Activated gamma-delta T cell treated with anti-CD3 and anti-CD28 coated beads, Interleukin-2, amount 50 U/mL, for 16 hours (primary cell): ENCODE data around the gene ST3GAL5.
A peak's percentile ranks its signal among the peaks of the same experiment; 100 is the strongest.
"Not testable (repeated sequence)": the region's sequence is repeated elsewhere in the genome, so short reads cannot be mapped to it uniquely, and the experiment has no call there.

ENCODE experiments used
- DNase-seq: peaks from one replicate; pipeline ENCODE4 v3.0.0-alpha.2; 2020; ENCODE audit warnings: low read depth

The ST3GAL5 gene

DNA sequence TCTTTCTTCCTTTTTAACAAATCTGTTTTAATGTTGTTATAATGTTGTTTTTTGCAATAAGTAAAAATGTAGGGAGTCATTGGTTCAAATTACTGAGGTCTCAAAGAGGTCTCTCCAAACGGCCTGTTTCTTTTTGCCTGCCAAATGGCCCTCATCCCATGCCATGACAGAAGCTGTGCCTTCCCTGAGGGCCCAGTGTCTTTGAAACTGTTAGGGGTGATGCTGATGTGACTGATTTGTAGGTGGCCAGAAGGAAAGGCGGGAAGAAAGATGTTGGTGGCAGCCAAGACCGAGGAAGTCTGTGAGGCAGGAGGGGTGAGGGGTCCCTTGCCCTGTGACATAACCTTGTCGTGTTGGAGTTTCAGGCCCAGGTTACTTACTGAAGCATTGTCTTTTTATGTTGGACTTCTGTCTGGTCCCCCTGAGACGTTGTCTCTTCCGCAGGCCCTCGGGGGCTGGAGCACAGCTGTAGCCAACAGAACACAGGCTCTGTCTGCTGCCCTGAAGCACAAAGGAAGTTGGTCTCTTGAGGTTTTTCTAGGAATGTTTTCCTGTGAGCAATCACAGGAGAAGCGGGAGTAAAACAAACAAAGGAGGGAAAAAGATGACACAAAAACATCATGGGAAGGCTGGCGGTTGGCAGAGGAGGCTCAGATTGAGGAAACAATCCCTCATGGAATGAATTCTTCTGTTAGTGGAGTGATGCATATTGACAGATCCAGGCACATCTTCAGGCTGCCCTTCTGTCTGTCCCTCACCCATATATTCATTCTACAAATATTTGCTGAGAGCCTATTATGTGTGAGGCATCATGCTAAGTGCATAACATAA lies 4.9 kb upstream of the ST3GAL5 start:
- no peak for DNase-seq

DNA sequence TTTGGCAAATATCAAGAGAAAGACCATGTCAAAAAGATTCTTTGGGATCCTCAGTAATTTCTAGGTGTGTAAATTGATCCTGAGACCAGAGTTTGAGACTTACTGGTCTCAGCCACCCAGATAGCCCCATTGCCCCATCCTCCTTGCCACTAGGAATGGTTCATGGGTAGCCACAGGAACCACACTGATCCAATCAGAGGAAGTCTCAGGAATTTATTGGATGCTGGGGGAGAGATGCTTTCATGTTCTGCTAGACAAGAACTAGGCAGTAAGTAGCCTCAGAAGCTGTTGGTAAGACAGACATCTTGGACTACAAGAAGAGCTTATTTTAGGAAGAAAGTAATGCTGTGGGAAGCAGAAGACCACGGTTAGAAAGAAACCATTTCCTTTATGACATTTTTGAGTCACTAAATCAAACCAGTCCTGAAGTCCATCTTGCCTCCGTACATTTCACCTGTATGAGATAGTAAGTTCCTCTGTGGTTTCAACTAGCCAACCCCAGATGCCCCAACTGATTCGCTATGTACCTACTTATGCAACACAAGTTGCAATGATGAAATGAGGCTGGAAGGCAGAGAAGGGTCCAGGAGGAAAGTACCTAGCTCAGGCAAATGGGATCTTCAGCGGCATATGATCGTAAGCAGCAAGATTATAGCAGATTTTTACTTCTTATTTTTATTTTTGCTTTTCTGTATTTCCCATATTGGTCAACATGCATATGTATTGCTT lies 3.6 kb upstream of the ST3GAL5 start:
- DNase-seq = no peak

DNA sequence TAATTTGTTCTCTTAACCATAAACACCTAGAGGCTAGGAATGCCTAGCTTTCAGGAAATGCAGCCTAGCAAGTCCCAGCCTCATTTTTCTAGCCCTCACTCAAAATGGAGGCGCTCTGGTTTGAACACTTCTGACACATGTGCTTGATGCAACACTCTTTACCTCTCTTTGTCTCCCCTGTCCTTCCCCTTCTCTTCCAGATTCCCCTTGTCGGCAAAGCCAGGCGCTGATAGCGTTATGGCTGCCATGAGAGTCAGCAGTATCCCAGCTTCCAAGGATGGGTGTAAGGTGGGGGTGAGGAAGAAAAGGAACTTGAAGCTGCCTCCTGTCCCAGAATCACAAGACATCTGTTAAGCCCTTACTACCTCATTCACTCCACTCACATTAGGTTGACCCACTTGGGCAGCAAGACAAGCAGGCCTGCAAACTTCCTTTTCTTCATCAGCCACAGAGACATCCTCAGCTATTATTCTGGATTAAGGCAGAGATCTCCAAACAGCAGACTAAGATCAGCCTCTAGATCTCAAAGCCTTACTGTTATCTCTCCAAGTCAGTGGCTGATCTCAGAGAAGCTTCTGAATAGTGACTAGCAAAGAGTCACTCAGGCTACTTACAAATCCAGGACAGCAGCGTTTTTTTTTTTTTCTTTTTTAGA lies 1.9 kb upstream of the ST3GAL5 start:
- no peak for DNase-seq

DNA sequence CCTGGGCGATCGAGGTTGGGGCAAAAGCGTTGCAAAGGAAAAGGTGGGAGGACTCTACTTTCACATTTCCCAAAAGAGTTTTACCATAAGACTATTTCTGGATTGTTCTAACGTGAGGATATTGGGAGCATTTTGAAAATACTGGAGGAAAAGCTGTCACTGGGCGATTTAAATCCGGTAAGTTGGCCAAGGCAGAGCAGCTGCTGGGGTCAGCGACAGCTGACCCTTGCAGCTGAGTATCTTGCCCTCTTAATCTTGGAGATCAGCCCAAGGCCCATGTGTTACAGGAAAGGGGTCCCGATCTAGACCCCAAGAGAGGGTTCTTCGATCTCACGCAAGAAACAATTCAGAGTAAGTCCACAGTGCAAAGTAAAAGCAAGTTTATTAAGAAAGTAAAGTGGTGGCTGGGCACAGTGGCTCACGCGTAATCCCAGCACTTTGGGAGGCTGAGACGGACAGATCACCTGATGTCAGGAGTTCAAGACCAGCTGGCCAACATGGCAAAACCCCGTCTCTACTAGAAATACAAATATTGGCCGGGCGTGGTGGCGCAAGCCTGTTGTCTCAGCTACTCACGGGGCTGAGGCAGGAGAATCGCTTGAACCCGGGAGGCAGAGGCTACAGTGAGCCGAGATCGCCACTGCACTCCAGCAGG lies 964 bp upstream of the ST3GAL5 start:
- DNase-seq = no peak

DNA sequence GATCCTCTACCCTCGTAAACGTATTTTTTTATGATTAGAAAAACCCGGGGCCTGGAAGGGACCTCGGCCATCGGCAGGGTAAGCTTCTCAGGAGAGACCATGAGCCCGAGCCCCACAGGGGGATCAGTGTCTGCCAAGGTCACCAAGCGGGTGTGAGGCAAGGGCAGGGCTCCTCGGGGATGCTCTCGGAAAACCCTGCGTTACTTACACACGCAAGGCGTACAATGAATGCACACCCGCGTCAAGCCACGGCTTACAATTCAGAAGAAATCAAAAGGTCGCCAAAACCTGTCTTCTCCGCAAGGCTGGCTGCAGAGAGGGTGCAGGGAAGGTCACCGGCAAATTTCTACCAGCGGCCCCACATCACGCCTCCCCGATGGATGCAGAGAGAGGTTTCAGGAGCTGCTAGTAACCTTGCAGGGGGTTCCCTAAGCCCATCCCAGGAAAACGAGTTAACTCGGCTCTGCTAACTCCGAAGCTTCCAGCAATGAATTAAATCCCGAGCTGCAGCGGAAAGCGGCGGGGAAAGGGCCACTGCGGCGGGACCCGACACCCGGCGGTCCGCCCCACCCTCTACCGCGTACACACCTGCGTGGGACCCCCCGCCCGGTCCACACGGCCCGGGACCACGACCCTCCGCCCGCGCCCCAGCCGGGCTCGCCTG lies 638 bp downstream of the ST3GAL5 start:
- DNase-seq = peak; percentile 12

DNA sequence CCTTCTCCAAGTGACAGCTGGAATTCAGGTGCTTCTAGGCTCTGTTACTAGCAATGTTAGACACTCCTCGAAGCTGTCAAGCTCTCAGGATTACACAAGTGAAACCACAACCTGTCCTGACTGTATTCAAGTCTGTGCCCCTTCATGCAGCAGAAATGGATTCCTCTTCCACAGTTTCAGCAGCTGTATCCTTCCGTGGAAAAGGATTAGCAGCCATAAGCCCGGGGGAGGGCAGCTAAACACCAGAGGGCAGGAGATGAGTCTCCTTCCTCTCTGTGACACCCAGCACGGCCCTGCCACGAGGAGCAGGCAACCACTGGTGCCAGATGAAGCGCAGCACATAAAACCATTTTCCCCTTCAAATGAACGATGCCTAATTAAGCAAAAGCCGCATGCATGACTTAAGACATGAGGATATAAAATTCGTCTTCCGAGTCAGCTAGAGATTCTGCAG lies 1.2 kb downstream of the ST3GAL5 start:
- DNase-seq = peak; percentile 31

DNA sequence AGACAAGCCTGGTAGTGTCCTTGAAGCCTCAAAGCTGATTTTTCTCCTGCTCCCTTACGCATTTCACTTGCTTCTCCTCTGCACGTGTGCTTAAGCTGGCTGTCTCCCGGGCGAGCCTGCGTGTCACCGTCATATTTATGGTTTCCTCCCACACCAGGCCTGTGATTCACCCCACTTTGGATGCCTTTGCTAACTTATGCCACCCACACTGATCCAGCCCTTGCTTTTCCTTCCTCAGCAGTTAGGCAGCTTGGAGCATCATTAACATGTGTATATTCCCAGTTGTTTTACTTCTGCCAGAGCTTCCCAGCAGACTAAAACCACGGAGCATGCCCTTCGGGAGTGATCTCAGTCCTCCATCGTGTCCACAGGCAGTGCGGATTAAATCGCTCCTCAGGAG lies 2.2 kb downstream of the ST3GAL5 start:
- DNase-seq = peak; percentile 27

DNA sequence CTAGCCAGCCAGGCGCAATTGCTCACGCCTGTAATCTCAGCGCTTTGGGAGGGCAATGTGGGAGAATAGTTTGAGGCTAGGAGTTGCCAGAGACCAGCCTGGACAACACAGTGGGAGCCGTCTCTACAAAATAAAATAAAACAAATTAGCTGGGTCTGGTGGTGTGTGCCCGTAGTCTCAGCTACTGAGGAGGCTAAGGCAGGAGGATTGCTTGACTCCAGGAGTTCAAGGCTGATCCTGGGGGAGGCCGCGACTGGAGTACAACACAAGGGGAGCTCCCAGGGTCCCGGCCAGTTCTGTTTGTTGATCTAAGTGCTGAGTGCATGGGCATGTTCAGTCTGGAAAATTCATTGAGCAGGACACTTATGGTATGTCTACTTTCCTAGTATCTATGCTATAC lies 2.6 kb downstream of the ST3GAL5 start:
- no peak for DNase-seq

DNA sequence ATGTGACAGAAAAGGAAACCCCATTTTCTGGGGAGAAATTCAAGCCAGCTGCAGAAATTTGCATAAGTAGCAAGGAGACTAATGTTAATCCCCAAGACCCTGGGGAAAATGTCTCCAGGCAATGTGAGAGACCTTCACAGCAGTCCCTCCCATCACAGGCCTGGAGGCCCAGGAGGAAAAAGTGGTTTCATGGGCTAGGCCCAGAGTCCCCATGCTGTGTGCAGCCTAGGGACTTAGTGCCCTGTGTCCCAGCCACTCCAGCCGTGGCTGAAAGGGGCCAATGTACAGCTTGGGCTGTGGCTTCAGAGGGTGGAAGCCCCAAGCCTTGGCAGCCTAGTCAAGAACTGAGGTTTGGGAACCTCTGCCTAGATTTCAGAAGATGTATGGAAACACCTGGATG lies 7.0 kb downstream of the ST3GAL5 start:
- not testable (repeated sequence) for DNase-seq

DNA sequence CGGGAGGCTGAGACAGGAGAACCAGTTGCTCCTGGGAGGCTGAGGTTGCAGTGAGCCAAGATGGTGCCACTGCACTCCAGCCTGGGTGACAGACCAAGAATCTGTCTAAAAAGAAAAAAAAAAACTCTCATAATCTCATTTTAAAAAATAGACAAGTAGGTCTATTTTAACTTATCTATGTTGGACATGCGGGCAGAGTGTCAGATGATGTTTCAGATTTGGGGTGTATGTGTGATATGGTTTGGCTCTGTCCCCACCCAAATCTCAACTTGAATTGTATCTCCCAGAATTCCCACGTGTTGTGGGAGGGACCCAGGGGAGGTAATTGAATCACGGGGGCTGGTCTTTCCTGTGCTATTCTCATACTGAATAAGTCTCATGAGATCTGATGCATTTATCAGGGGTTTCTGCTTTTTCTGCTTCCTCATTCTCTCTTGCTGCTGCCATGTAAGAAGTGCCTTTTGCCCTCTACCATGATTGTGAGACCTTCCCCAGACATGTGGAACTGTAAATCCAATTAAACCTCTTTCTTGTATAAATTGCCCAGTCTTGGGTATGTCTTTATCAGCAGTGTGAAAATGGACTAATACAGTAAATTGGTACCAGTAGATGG lies 8.0 kb downstream of the ST3GAL5 start:
- DNase-seq = not testable (repeated sequence)

DNA sequence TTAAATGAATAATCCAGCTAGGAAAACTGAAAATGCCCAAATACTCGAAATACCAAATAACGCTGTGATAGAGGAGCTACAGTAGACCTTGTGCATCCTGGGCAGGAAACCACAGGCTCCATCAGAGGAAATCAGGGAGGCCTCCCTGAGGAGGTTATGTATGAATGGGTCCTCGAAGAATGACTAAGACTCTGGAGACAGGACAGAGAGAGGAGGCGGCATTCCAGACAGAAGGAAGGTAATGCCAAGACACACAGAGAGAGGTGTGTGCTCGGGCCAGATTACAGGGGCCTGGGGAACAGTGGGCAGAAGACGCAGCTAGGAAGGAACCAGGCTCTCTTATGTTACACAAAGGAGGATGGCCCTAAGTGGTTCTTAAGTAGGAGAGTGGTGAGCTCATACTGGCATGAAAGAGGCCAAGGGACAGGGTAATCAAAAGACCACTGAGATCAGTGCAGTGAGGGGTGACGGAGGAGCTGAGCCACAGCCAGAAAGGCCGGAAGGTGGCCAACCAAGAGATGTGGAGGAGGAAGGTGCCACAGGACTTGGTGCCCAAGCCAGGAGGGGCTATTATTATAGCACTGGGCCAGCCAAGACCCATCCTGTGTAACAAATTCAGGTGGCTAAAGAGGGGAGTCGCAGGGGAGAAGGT lies 9.9 kb downstream of the ST3GAL5 start:
- DNase-seq = no peak

DNA sequence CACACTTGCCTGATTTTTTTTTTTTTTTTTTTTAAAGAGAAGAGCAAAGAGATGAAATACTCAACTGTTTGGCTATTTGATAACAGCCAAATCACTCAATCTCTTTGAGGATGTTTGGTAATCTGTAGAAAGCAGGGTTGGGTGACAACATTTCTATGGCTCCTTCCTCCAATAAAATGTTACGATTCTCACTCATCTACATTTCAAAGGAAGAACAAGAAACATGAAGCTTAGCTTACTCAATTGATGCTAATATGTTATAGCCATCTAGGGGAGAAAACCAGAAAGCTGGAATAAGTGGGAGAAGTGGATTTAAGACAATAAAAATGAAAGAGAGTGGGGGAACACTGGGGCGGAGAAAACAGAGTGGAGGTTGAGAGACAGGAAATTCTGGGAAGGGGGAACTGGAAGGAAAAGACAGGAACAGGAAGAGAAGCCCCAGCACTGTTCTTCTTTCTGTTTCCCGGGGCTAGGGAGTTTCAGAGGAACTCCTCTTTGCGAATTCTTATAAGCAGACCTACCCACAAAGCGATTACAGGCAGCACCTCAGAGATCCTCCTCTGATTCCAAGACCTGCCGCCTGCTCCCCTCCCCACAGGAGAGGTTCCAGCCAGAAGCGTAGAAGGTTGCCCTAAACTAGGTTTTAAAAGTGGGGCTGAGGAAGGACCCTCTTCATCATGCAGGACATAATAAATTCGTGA lies 13.3 kb downstream of the ST3GAL5 start:
- no peak for DNase-seq

DNA sequence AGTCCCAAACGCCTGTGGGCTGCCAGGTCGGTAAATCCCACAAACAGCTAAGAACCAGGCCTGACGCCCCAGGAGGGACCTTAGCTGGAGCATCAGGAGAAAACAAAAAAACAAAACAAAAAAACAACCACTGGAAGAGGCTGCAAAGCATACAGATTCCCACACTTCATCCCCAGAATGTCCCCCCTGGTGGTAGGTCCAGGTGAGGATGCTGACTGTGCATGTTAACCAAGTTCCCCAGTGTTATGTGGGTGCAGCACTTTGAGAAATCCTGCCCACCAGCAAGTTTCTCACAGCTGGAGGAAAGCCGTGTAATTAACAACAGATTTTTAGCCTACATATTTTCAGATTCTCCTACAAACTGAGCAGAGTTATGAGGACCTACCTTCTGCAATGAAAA lies 15.1 kb downstream of the ST3GAL5 start:
- no peak for DNase-seq

DNA sequence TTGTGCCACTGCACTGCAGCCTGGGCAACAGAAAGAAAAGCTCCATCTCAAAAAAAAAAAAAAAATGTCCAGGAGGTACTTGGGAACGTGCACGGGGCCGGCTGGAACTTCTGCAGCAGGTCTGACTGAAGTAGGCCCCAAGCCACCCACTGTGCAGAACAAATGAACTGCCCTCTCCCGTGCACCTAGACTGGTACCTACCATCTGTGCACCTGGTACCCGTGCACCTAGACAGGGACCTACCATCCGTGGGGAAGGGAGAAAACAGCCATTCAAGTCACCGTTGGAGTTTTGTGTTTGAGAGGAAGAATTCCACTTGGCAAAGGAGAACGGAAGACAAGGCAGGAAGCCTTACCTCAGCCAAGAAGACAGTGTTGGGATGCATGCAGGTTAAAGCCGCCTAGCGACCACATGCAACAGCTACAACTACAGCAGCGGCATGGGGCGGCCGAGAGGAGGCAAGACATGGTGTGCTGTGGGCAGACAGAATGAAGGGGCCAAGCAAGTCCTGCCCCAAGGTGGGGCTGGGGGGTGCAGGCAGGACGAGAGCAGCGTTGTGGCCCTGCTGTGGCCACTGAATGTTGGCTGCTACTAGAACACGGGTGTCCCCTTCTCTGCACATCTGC lies 16.1 kb downstream of the ST3GAL5 start:
- DNase-seq = no peak

DNA sequence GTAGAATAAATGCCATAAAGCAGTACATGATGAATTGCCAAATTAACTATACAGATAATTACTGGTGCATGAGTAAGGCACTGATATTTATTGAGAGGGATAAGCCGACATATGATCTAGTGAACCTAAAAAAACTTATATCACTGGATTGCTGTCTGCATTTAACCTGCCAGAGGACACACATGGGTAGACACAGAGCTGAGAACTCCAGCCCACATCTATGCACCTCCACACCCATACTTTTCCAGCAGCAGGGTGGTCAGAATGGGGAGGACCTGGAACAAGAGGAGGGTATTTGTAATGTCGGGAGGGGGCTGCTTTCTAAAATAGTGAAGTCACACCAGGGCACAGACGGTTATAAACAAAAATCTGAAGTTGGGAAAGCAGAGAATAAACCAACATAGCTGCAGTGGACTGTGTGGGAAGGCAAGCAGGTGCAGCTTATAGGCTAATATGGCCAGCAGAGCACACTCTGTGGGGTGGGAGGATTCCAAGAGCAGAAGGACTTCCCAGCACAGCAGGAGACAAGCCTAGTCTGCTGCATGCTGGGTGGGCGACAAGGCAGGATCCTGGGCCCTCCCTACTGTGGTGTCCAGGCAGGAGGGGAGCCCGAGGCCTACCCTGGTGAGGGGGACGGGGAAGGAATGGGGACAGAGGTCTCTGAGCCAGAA lies 17.2 kb downstream of the ST3GAL5 start:
- no peak for DNase-seq

DNA sequence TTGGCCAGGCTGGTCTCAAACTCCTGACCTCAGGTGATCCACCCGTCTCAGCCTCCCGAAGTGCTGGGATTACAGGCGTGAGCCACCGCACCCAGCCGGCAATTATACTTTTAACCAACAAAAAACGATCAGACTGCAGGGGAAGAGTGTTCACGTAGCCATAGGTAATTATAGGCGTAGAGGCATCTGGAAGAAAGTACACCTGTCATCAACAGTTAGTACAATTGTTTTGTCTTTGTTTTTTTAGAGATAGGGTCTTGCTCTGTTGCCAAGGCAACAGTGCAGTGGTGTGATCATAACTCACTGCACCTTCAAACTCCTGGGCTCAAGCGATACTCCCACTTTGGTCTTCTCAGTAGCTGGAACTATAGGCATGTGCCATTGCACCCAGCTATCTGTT lies 20.0 kb downstream of the ST3GAL5 start:
- DNase-seq = no peak

DNA sequence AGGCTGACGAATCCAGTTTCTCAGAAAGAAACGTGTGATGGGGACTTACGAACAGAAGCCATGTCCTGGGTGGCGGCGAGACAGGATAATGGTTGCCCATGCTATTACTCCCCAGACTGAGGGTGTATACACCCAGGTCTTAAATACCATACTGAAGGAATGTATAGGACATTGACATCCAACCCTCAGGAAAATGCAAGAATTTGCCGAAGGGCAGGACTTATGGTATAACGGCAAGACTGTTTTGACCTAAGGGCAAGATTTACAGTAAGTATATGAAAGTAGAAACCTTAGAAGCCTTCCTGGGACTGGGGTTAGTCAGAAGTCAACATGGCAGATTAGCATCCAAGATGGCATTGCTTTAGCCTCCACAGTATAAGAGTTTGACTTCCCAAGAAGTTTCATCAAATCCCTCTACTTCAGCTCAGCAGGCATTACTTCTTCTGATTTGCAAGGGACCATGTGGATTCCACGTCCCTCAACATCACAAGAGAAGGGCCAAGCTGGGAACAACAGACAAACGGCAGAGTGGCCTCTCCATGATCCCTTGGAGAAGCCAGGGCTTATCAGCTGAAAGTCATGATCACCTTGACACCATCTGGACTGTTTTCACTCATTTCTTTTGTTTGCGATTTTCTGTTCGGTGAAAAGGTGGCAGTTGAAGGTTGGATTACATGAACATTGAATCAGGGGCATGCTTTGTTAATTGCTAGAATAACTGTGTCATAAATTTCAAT lies 21.1 kb downstream of the ST3GAL5 start:
- DNase-seq = no peak

DNA sequence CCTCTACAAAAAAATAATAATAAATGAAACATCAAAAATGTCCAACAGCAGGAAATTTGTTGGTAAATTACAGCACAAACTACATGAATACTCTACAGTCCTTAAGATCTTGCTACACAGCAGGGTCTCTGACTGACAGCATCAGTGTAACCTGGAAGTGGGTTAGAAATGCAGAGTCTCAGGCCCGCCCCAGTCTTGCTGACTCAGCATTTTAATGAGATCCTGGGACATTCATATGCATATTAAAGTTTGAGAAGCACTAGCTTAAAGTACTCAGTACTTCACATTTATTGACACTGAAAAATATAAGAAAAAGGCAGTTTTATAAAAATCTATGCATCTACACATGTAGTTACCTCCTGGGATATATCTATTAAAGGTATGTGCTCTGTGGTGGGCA lies 21.7 kb downstream of the ST3GAL5 start:
- DNase-seq = no peak
